Stomach smooth muscle (tissue), 2 donors: ENCODE data around the gene WDR74.

Experiments
- H3K27ac ChIP-seq: one replicate; pipeline ENCODE4 v1.7.0; 2013; ENCODE audit warnings: mild to moderate bottlenecking, low read length, inconsistent platforms
- H3K27me3 ChIP-seq, 2 donors: one replicate each; pipeline ENCODE4 v1.7.0; 2013; ENCODE audit warnings: low read length in 2 of 2; ENCODE audit not compliant: insufficient read depth in 2 of 2, control insufficient read depth in 1 of 2
- H3K36me3 ChIP-seq, 2 donors: one replicate each; pipeline ENCODE4 v1.7.0; 2013; ENCODE audit warnings: low read length in 2 of 2; ENCODE audit not compliant: control insufficient read depth in 2 of 2, insufficient read depth in 2 of 2
- H3K4me1 ChIP-seq: one replicate; pipeline ENCODE4 v1.7.0; 2013; ENCODE audit warnings: low read length; ENCODE audit not compliant: control insufficient read depth, insufficient read depth
- H3K4me3 ChIP-seq, 2 donors: one replicate each; pipeline ENCODE4 v1.7.0; 2013; ENCODE audit warnings: low read length in 2 of 2
- H3K9ac ChIP-seq, 2 donors: one replicate each; pipeline ENCODE4 v1.7.0; 2013; ENCODE audit warnings: low read length in 2 of 2, mild to moderate bottlenecking in 1 of 2
- H3K9me3 ChIP-seq, 2 donors: one replicate each; pipeline ENCODE4 v1.7.0; 2013; ENCODE audit warnings: low read length in 2 of 2; ENCODE audit not compliant: control insufficient read depth in 2 of 2
- donor health status: healthy.
- donor health status: Pancreatic carcinoma.

WDR74 gene

DNA sequence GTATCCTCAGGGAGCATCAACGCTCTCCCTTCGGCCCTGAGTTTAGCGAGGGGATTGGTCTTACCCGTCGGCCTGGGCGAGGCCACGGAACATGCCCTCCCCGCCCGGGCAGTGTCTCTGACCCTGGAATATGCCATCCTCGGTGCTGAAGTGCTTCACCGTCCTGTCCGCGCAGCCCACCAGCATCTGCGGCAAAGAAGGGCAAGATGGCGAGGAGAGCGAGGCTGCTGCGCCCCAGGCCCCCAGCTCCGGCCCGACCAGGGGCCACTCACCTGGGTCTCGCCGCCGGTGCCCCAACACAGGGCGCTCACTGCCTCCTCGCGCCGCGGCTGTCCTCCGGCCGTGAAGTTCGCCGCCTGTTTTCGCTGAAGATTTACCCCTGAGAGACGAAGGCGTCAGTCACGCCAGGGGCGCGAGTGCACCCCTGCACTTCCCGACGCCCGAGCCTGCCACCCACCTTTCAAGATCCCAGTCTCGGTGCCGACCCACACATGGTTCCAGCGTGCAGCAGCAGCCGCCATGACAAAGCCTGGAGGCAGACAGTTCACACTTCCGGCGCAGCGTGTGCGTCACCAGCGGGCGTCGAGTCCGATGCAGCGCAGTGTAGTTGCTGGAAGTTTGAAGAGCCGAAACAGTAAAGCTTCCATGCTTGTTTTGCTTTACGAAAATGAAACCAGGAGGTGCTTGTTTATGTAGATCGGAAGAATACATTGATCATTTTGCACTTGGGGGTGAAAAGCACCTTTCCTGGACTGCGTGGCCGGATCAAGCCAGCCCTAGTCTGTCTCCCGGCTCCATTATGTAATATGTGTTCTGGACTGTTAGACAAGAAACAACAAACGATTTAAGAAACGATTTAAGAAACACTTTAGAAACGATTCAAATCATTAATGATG, at the start of gene WDR74:
Gene WDR74, minus strand, starts transcription at position 541 of the 896 bp plus-strand sequence. Its CDS starts 20 bp downstream, at position 521.
- Histone ChIP-seq H3K9me3 (no peaks in the 10 kb centered on the region), H3K9ac (peak within 1 kb of the TSS; percentile 80 to 83), H3K27me3 (no peaks in the 10 kb centered on the region), H3K27ac (peak within 1 kb of the TSS; percentile 92), H3K4me1 (peaks cover 27% of the 10 kb centered on the region), H3K36me3 (peaks cover 11 to 20% of the 10 kb centered on the region in 2 donors), H3K4me3 (peak within 1 kb of the TSS; percentile 92 to 97)

GRCh38 chr11:62889126-62889483, 49.7 kb upstream of the WDR74 start:
- Histone ChIP-seq H3K4me3 (no peak overlapping the region), H3K27ac (no peak overlapping the region), H3K27me3 (peaks cover 0 to 3% of the 10 kb centered on the region in 2 donors), H3K9ac (no peak overlapping the region), H3K9me3 (no peaks in the 10 kb centered on the region), H3K4me1 (peaks cover 15% of the 10 kb centered on the region), H3K36me3 (peaks cover 47 to 52% of the 10 kb centered on the region in 2 donors)

DNA sequence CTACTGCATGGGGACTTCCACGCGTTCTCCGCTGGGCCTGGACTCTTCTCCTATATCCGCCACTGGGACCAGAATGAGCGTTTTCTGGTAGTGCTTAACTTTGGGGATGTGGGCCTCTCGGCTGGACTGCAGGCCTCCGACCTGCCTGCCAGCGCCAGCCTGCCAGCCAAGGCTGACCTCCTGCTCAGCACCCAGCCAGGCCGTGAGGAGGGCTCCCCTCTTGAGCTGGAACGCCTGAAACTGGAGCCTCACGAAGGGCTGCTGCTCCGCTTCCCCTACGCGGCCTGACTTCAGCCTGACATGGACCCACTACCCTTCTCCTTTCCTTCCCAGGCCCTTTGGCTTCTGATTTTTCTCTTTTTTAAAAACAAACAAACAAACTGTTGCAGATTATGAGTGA, 49.0 kb upstream of the WDR74 start:
- no peak overlapping the region for H3K4me3 ChIP-seq
- H3K27me3 ChIP-seq, result peaks cover 0 to 3% of the 10 kb centered on the region in 2 donors
- peaks cover 54 to 59% of the 10 kb centered on the region in 2 donors for H3K36me3 ChIP-seq
- peaks cover 20% of the 10 kb centered on the region for H3K4me1 ChIP-seq
- no peak overlapping the region for H3K9ac ChIP-seq
- H3K9me3 ChIP-seq, result no peaks in the 10 kb centered on the region
- no peak overlapping the region for H3K27ac ChIP-seq

GRCh38 chr11:62885137-62885750, 45.9 kb upstream of the WDR74 start:
- no peaks in the 10 kb centered on the region for H3K9me3 ChIP-seq
- peaks cover 63 to 67% of the 10 kb centered on the region in 2 donors for H3K36me3 ChIP-seq
- H3K27me3 ChIP-seq, result no peaks in the 10 kb centered on the region
- no peak overlapping the region for H3K27ac ChIP-seq
- H3K4me1 ChIP-seq, result peaks cover 37% of the 10 kb centered on the region
- no peak overlapping the region for H3K9ac ChIP-seq
- no peak overlapping the region for H3K4me3 ChIP-seq

DNA sequence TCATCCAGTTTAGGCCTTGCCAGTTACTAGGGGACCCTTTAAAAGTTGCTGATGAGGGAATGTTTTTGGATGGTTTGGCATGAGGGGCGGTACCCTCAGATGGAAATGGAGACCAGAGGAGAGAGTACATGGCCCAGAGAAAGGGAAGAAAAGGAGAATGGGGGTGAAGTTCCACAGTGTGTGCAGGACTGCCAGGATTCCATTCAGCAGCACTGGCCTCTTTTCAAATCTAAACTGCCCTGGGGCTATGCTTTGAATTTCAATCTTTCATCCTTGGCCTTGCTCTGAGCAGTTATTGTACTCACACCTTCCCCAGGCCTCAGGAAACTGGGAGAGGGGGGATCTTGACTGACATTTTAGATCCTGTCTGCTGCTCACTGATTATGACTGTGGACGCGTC, 44.3 kb upstream of the WDR74 start:
- Histone ChIP-seq H3K36me3 (peaks cover 55% of the 10 kb centered on the region in 2 donors), H3K27ac (peak overlapping the region; percentile 41), H3K4me3 (peak overlapping the region; percentile 38 to 40), H3K27me3 (no peaks in the 10 kb centered on the region), H3K4me1 (peaks cover 41% of the 10 kb centered on the region), H3K9me3 (no peaks in the 10 kb centered on the region), H3K9ac (peak overlapping the region; percentile 16 to 66)

GRCh38 chr11:62882788-62883501, 43.6 kb upstream of the WDR74 start:
- H3K4me1 ChIP-seq, result peaks cover 41% of the 10 kb centered on the region
- H3K9me3 ChIP-seq, result no peaks in the 10 kb centered on the region
- no peaks in the 10 kb centered on the region for H3K27me3 ChIP-seq
- peak overlapping the region; percentile 66 to 99 for H3K9ac ChIP-seq
- H3K27ac ChIP-seq, result peak overlapping the region; percentile 98
- peak overlapping the region; percentile 33 to 100 for H3K4me3 ChIP-seq
- peaks cover 48% of the 10 kb centered on the region in 2 donors for H3K36me3 ChIP-seq

DNA sequence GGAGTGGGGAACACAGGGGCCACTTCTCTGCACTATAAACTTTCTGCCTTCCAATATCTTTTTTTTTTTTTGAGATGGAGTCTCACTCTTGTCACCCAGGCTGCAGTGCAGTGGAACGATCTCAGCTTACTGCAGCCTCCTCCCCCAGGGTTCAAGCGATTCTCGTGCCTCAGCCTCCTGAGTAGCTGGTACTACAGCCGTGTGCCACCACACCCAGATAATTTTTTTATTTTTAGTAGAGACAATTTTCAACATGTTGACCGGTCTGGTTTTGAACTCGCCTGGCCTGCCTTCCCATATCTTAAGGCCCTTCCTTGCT, 43.0 kb upstream of the WDR74 start:
- peak overlapping the region; percentile 98 to 100 for H3K4me3 ChIP-seq
- H3K36me3 ChIP-seq, result peaks cover 43 to 44% of the 10 kb centered on the region in 2 donors
- peak overlapping the region; percentile 99 to 100 for H3K9ac ChIP-seq
- peak overlapping the region; percentile 98 for H3K27ac ChIP-seq
- no peaks in the 10 kb centered on the region for H3K9me3 ChIP-seq
- H3K27me3 ChIP-seq, result no peaks in the 10 kb centered on the region
- peaks cover 41% of the 10 kb centered on the region for H3K4me1 ChIP-seq

- no peaks in the 10 kb centered on the region for H3K9me3 ChIP-seq
- peak overlapping the region; percentile 99 to 100 for H3K9ac ChIP-seq
- peaks cover 39% of the 10 kb centered on the region in 2 donors for H3K36me3 ChIP-seq
- H3K27ac ChIP-seq, result peak overlapping the region; percentile 98
- peak overlapping the region; percentile 98 to 100 for H3K4me3 ChIP-seq
- H3K4me1 ChIP-seq, result peaks cover 41% of the 10 kb centered on the region
- H3K27me3 ChIP-seq, result no peaks in the 10 kb centered on the region
Measured at GRCh38 chr11:62881579-62882430, 42.4 kb upstream of the WDR74 start.

GRCh38 chr11:62880803-62881578, 41.6 kb upstream of the WDR74 start, which contains the start of gene SLC3A2:
Gene SLC3A2 (plus strand): TSS chr11:62880896. CDS start chr11:62881024, 128 bp downstream.
- H3K36me3 ChIP-seq, result peaks cover 31% of the 10 kb centered on the region in 2 donors
- peak within 1 kb of the TSS; percentile 99 to 100 for H3K9ac ChIP-seq
- peak within 1 kb of the TSS; percentile 98 to 100 for H3K4me3 ChIP-seq
- no peaks in the 10 kb centered on the region for H3K27me3 ChIP-seq
- peak within 1 kb of the TSS; percentile 98 for H3K27ac ChIP-seq
- peaks cover 39% of the 10 kb centered on the region for H3K4me1 ChIP-seq
- no peaks in the 10 kb centered on the region for H3K9me3 ChIP-seq
